ENCODE data around the gene ZNF479. TPM values are rescaled to one million over a fixed set of nuclear protein-coding genes. Genes with fewer than 3 reads are reported as not detected.
"Not testable (repeated sequence)": the region's sequence is repeated elsewhere in the genome, so short reads cannot be mapped to it uniquely, and the experiment has no call there.

The ZNF479 gene
- total RNA-seq: not detected
- 0 reads per million in 2 donors for total RNA-seq

DNA sequence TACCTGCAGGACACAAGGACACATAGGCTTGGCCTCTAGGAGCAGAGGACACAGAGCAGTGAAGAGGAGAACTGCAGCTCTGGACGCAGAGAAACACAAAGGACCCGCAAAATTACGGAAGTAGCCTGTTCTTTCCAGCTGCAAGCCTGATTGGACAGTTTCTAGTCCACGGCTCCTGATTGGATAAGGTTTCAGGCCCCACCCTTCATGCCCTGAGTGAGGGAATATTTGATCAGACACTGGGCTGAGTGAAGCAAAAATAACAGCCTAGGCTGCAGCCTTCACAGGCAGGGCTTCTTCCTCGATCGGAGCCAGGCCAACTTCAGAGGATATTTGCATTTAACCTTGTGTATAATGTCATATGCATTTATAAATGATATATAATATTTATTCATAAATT, at the start of gene ZNF479:
Gene ZNF479, minus strand, starts transcription at position 101 of the 400 bp plus-strand sequence. CDS start 112 bp downstream, outside the sequence.
- not testable (repeated sequence) for DNase-seq; H3K4me1 Mint-ChIP-seq; H3K27ac Mint-ChIP-seq; ATAC-seq; H3K27me3 Mint-ChIP-seq; H3K9me3 ChIP-seq (ENCODE audit: control insufficient read depth, low read length, poor library complexity, severe bottlenecking); H3K4me3 Mint-ChIP-seq; H3K36me3 Mint-ChIP-seq (ENCODE audit: low read depth)

- DNase-seq: no peak
- no peak for ATAC-seq
- Mint-ChIP-seq H3K36me3 (ENCODE audit: low read depth) (no peaks in the 10 kb centered on the region), H3K4me1 (no peaks in the 10 kb centered on the region), H3K27me3 (no peaks in the 10 kb centered on the region), H3K27ac (no peak overlapping the region), H3K4me3 (no peak overlapping the region)
- H3K9me3 ChIP-seq (ENCODE audit: control insufficient read depth, low read length, poor library complexity, severe bottlenecking): peaks cover 2% of the 10 kb centered on the region
Measured at GRCh38 chr7:57182031-57182430, 49.8 kb upstream of the ZNF479 start.

DNA sequence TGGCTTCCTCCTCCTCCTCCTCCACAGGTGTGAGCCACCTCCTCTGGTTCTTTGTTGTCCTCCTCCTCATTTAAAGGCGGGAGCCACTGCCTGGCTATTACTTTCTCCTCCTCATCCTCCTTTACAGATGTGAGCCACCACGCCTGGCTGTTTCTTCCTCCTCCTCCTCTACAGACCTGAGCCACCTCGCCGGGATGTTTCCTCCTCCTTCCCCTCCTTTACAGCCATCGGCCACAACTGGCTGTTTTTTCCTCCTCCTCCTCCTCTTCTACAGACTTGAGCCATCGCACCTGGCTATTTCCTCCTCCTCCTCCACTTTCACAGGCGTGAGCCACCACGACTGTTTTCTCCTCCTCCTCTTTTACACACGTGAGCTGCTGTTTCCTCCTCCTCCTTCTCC, 49.0 kb upstream of the ZNF479 start:
- H3K27me3 Mint-ChIP-seq: no peaks in the 10 kb centered on the region
- peaks cover 2% of the 10 kb centered on the region for H3K9me3 ChIP-seq (ENCODE audit: control insufficient read depth, low read length, poor library complexity, severe bottlenecking)
- DNase-seq (no peak), ATAC-seq (no peak)
- H3K27ac Mint-ChIP-seq: no peak overlapping the region
- H3K36me3 Mint-ChIP-seq (ENCODE audit: low read depth): no peaks in the 10 kb centered on the region
- H3K4me3 Mint-ChIP-seq: no peak overlapping the region
- no peaks in the 10 kb centered on the region for H3K4me1 Mint-ChIP-seq

- ATAC-seq: no peak
- H3K4me1 Mint-ChIP-seq: no peaks in the 10 kb centered on the region
- H3K4me3 Mint-ChIP-seq: no peak overlapping the region
- H3K9me3 ChIP-seq (ENCODE audit: control insufficient read depth, low read length, poor library complexity, severe bottlenecking): peaks cover 2% of the 10 kb centered on the region
- no peaks in the 10 kb centered on the region for H3K36me3 Mint-ChIP-seq (ENCODE audit: low read depth)
- no peak overlapping the region for H3K27ac Mint-ChIP-seq
- no peak for DNase-seq
- no peaks in the 10 kb centered on the region for H3K27me3 Mint-ChIP-seq
Measured at GRCh38 chr7:57179776-57180415, 47.7 kb upstream of the ZNF479 start.

GRCh38 chr7:57178768-57179139, 46.5 kb upstream of the ZNF479 start:
- H3K9me3 ChIP-seq (ENCODE audit: control insufficient read depth, low read length, poor library complexity, severe bottlenecking): no peaks in the 10 kb centered on the region
- H3K27me3 Mint-ChIP-seq: no peaks in the 10 kb centered on the region
- H3K36me3 Mint-ChIP-seq (ENCODE audit: low read depth): no peaks in the 10 kb centered on the region
- no peak overlapping the region for H3K4me3 Mint-ChIP-seq
- no peaks in the 10 kb centered on the region for H3K4me1 Mint-ChIP-seq
- DNase-seq (no peak), ATAC-seq (no peak)
- no peak overlapping the region for H3K27ac Mint-ChIP-seq

DNA sequence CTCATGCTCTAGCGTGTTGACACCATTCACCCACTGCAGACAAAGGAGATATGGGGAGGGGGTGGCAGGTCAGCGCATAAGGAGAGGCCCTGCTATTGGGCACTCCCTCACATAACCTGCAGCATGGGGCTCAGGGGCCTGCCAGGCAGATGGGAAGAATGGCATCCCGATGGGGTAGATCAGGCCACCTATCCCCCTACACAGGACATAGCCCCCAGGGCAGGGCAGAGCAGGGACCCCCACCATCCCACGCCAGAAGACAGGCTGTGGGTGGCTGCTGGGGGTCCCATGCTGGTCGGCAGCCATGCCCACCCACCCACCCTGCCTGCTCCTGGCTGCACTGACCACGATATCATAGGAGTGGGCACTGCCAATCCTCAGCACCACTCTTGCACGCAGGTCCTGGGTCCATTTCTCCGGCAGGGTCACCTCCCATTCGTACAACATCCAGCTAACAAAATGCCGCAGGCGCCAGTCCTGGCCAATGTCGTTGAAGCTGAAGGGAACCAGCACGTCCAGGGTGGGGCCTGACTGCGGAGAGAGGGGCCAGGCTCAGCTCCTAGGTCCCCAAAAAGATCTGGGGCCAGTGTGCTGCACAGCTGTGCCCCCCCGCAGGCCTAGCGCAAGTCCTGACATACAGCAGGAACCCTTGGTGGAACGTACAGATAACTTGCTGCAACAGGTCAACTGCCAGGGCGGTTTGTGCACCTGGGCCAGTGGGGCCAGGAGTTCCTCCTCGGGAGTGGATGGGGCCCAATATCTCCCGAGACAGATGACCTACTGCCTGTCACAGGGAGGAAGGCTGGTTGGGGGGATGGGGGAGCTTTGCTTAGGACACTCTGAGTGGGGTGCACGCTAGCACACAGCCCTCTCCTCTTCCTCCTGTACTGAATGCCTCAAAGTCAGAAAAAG, 45.9 kb upstream of the ZNF479 start:
- Mint-ChIP-seq H3K4me3 (no peak overlapping the region), H3K4me1 (no peaks in the 10 kb centered on the region), H3K27ac (no peak overlapping the region), H3K27me3 (no peaks in the 10 kb centered on the region), H3K36me3 (ENCODE audit: low read depth) (no peaks in the 10 kb centered on the region)
- DNase-seq (no peak), ATAC-seq (no peak)
- H3K9me3 ChIP-seq (ENCODE audit: control insufficient read depth, low read length, poor library complexity, severe bottlenecking): no peaks in the 10 kb centered on the region

GRCh38 chr7:57176928-57177635, 44.8 kb upstream of the ZNF479 start:
- DNase-seq (no peak), ATAC-seq (no peak)
- Mint-ChIP-seq H3K27ac (no peak overlapping the region), H3K4me1 (no peaks in the 10 kb centered on the region), H3K27me3 (no peaks in the 10 kb centered on the region), H3K36me3 (ENCODE audit: low read depth) (no peaks in the 10 kb centered on the region), H3K4me3 (no peak overlapping the region)
- H3K9me3 ChIP-seq (ENCODE audit: control insufficient read depth, low read length, poor library complexity, severe bottlenecking): no peaks in the 10 kb centered on the region

DNA sequence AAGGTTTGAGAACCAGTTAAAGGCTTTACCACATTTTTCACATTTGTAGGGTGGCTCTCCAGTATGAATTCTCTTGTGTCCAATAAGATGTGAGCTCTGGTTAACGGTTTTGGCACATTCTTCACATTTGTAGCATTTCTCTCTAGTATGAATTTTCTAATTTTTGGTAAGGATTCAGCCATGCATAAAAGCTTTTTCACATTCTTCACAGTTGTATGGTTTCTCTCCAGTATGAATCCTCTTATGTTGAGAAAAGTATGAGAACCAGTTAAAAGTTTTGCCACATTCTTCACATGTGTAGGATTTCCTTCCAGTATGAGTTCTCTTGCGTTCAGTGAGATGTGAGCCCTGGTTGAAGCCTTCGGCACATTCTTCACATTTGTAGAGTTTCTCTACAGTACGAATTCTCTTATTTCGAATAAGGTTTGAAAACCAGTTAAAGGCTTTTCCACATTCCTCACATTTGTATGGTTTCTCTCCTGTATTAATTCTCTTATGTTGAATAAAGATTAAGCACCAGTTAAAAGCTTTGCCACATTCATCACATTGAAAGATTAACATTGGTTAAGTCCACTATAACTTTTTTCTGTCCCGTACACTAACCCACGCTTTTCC, 33.2 kb upstream of the ZNF479 start:
- no peaks in the 10 kb centered on the region for H3K27me3 Mint-ChIP-seq
- H3K4me1 Mint-ChIP-seq: no peaks in the 10 kb centered on the region
- DNase-seq (no peak), ATAC-seq (no peak)
- H3K4me3 Mint-ChIP-seq: no peak overlapping the region
- H3K9me3 ChIP-seq (ENCODE audit: control insufficient read depth, low read length, poor library complexity, severe bottlenecking): peaks cover 3% of the 10 kb centered on the region
- H3K27ac Mint-ChIP-seq: no peak overlapping the region
- H3K36me3 Mint-ChIP-seq (ENCODE audit: low read depth): no peaks in the 10 kb centered on the region

DNA sequence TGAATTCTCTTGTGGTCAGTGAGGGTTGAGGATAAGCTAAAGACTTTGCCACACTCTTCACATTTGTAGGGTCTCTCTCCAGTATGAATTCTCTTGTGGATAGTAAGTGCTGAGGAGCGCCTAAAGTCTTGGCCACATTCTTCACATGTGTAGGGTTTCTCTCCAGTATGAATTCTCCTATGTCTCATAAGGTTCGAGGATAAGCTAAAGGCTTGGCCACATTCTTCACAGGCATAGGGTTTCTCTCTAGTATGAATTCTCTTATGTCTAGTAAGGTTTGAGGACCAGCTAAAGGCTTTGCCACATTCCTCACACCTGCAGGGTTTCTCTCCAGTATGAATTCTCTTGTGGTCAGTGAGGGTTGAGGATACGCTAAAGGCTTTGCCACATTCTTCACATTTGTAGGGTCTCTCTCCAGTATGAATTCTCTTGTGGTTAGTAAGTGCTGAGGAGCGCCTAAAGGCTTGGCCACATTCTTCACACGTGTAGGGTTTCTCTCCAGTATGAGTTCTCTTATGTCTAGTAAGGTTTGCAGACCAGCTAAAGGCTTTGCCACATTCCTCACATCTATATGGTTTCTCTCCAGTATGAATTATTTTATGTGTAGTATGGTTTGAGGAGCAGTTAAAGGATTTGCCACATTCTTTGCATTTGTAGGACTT, 12.0 kb downstream of the ZNF479 start:
- not testable (repeated sequence) for H3K4me1 Mint-ChIP-seq

More for the DNA sequence above, 12.0 kb downstream of the ZNF479 start:
- H3K27ac Mint-ChIP-seq; ATAC-seq; H3K9me3 ChIP-seq (ENCODE audit: control insufficient read depth, low read length, poor library complexity, severe bottlenecking); H3K4me3 Mint-ChIP-seq; H3K27me3 Mint-ChIP-seq; H3K36me3 Mint-ChIP-seq (ENCODE audit: low read depth); DNase-seq: not testable (repeated sequence)
